GM19025 (cell line): ENCODE measurements around the gene MEF2A.
A peak's percentile ranks its signal among the peaks of the same experiment; 100 is the strongest.
"Not testable (repeated sequence)": the region's sequence is repeated elsewhere in the genome, so short reads cannot be mapped to it uniquely, and the experiment has no call there.

Experiments
- ATAC-seq: cut with Tn5 transposase; IDR thresholded peaks from one replicate; pipeline ENCODE4 v1.9.1; 2021; ENCODE audit warnings: mild to moderate bottlenecking, low read depth, moderate library complexity; ENCODE audit not compliant: unreplicated experiment

Gene MEF2A

GRCh38 chr15:99635794-99636193 is 70.0 kb downstream of the MEF2A start:
- peak; percentile 38 for ATAC-seq

GRCh38 chr15:99644913-99645542 is 79.2 kb downstream of the MEF2A start:
- ATAC-seq, result no peak

- ATAC-seq, result no peak
These were observed 79.8 kb downstream of the MEF2A start for GRCh38 chr15:99645543-99645935.

GRCh38 chr15:99645951-99646350 is 80.2 kb downstream of the MEF2A start:
- no peak for ATAC-seq

GRCh38 chr15:99651023-99651807 is 85.4 kb downstream of the MEF2A start:
- ATAC-seq, result no peak

GRCh38 chr15:99656205-99656604 is 90.4 kb downstream of the MEF2A start:
- ATAC-seq, result no peak

GRCh38 chr15:99657996-99658395 is 92.2 kb downstream of the MEF2A start:
- no peak for ATAC-seq

- no peak for ATAC-seq
These were observed 97.1 kb downstream of the MEF2A start for GRCh38 chr15:99662903-99663302.

- ATAC-seq, result not testable (repeated sequence)
These were observed 100.3 kb downstream of the MEF2A start for GRCh38 chr15:99666073-99666472.

GRCh38 chr15:99668533-99669182 is 102.9 kb downstream of the MEF2A start:
- no peak for ATAC-seq

GRCh38 chr15:99669250-99669649 is 103.5 kb downstream of the MEF2A start:
- ATAC-seq, result no peak

GRCh38 chr15:99671926-99672635 is 106.3 kb downstream of the MEF2A start:
- ATAC-seq, result no peak

GRCh38 chr15:99673111-99673510 is 107.3 kb downstream of the MEF2A start:
- ATAC-seq, result no peak

- no peak for ATAC-seq
These were observed 108.5 kb downstream of the MEF2A start for GRCh38 chr15:99674279-99674678.

GRCh38 chr15:99677540-99678134 is 111.9 kb downstream of the MEF2A start:
- ATAC-seq, result peak; percentile 73

- ATAC-seq, result no peak
These were observed 114.5 kb downstream of the MEF2A start for GRCh38 chr15:99680276-99680675.

- ATAC-seq, result no peak
These were observed 116.2 kb downstream of the MEF2A start for GRCh38 chr15:99681990-99682389.

GRCh38 chr15:99682455-99682854 is 116.7 kb downstream of the MEF2A start:
- ATAC-seq, result no peak

- no peak for ATAC-seq
These were observed 117.4 kb downstream of the MEF2A start for GRCh38 chr15:99683000-99683670.

GRCh38 chr15:99686290-99686689 is 120.5 kb downstream of the MEF2A start:
- no peak for ATAC-seq
